ENCODE measurements around the gene CIART.
A peak's percentile ranks its signal among the peaks of the same experiment; 100 is the strongest.
"Not testable (repeated sequence)": the region's sequence is repeated elsewhere in the genome, so short reads cannot be mapped to it uniquely, and the experiment has no call there.

The CIART gene

GRCh38 chr1:150261367-150261766 is 21.0 kb upstream of the CIART start:
- DNase-seq (ENCODE audit: low read depth), result no peak

GRCh38 chr1:150262388-150263320 is 19.7 kb upstream of the CIART start:
- DNase-seq (ENCODE audit: low read depth), result no peak

GRCh38 chr1:150263549-150263948 is 18.8 kb upstream of the CIART start:
- DNase-seq (ENCODE audit: low read depth), result no peak

- DNase-seq (ENCODE audit: low read depth), result no peak
Observed at GRCh38 chr1:150267896-150268295, 14.5 kb upstream of the CIART start.

DNA sequence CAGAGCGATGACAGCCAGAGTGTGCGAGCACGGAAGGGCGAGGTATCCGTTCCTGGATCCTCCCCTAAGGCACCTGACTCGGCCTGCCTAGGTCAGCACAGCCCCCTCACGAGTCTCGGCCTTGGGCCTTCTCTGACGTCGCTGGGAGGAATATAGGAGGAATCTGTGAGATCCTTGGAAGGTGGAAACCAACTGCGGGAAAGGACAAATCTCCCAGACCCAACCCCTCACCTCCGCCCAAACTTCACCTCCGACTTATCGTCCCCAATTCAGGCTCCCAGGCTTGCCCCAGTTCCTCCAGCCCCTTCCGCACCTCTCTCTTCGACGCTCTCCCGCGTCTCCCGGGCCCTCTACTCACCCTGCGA is 14.0 kb upstream of the CIART start:
- DNase-seq (ENCODE audit: low read depth), result no peak

DNA sequence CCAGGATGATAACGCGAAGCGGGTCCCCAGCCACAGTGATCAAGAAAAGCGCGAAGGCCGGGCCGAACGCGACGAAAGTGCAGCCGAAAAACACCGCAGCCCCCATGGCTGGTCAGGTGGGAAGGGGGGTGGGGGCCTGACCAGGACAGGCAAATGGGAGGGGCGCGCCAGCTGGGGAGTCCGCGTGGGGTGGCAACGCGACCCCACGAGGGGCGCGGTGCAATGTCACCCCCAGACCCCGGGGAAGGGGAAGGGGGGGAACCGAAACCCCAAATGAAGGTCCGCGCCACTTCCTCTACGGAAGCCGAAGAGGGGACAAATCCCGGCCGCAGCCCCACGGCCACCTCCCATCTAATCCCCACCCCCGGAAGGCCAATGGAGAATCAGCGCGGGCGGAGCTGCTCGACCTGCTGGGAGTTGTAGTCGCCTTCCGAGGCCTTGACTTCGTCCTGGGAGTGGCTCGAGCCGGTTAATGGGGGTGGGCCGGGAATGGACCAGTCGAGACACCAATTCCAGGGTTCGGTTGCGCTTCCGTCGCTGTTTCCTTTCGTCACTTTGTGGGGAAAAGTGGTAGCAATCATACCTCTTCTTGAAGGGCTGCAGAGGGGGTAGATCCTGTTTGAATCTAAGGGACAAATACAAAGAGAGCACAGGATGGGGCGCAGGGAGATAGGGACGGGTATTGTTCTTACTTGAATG is 13.5 kb upstream of the CIART start, which contains the start of gene APH1A:
Gene APH1A (minus strand): TSS at position 312 of the 699 bp plus-strand sequence. CDS start 206 bp downstream, at position 106.
- DNase-seq (ENCODE audit: low read depth), result peak; percentile 85

- DNase-seq (ENCODE audit: low read depth), result no peak
Observed at GRCh38 chr1:150269451-150269850, 12.9 kb upstream of the CIART start.

GRCh38 chr1:150271291-150271959 is 10.9 kb upstream of the CIART start:
- DNase-seq (ENCODE audit: low read depth), result no peak

GRCh38 chr1:150273311-150273710 is 9.0 kb upstream of the CIART start:
- DNase-seq (ENCODE audit: low read depth), result no peak

DNA sequence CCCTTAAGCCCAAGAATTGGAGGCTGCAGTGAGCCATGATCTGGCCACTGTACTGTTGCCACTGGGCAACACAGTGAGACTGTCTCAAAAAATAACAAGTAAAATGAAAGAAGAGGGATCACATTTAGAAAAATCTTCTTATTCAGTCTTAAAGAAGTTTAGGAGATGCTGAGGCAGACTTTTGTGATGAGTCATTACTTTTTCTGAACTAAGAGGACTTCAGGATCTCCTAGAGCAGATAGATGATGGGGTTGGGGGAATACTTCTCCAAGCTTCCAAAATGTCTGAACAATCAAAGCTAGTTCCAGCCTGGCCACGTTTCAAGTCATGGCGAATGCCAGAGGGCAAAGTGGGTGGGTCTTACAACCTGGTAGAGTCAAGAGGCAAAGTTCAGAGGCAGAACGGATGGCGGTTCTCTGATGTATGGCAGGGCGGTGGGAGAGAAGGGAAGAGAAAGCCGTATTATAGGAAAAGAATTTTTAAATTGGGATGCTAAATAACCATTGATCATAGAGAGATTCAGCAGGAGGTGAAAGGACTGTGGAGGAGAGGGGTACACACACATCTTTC is 2.1 kb upstream of the CIART start:
- no peak for DNase-seq (ENCODE audit: low read depth)

DNA sequence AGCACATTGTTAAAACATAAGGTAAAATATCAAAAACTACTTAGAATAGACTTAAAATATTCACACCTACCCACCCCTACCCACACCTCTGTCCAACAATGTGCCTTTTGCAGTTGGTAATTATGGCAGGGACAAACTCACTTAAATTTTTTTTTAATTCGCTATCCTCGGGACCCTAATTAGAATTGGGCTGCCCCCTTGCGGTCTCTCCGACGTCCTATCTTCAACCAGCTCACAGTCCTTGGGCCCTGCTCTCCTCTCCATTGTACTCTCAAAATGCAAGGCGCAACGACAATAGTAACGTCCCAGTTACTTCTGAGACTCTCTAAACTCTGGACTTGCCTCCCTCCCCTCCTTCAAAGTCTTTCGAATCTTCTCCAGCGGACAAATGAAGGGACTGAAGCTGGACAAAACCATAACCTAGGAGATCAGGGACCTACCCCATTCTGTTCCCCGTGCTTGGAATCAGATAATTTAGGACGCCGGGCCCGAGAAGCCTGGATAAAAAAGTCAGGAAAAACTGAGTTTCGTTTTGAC is 1.1 kb upstream of the CIART start:
- peak; percentile 45 for DNase-seq (ENCODE audit: low read depth)

DNA sequence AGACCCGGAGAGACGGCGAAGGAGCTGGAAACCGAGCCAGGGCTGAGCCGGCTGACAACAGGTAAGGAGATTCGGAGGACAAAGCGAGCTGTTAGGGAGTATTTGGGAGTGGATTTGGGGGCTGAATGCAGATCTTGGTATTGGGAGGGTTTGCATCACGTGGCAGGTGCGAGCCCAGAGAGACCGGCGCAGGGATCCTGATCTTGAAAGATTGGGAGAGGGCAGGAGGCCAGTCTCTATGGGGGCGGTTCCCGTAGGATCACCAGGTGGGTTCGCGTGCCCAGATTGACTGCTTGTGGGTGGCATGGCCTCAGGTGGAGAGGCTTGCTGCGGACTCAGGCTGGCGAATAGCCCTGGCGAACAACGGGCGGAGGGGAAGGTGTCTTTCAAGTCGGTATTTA is 204 bp downstream of the CIART start:
- no peak for DNase-seq (ENCODE audit: low read depth)

GRCh38 chr1:150283260-150283659 is 906 bp downstream of the CIART start:
- DNase-seq (ENCODE audit: low read depth), result no peak

- DNase-seq (ENCODE audit: low read depth), result no peak
Observed at GRCh38 chr1:150288382-150288781, 6.0 kb downstream of the CIART start.

DNA sequence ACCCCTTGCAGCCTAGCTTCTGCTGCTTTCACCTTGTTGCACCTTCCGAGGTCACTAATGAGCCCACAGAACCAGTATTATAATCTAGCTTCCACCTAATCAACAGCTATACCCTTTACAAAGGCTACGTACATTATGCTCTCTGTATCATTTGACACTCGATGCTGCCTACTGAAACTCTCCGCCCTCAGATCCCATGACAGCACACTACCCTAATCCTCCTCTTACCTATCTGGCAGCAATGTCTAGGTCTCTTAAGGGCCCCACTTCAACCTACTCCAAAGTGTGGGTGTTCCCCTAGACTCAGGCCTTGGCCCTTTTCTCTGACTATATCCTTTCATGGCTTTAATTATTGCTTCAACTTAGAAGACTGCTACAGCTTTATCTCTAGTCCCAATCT is 6.5 kb downstream of the CIART start:
- DNase-seq (ENCODE audit: low read depth), result no peak

GRCh38 chr1:150293433-150294253 is 11.3 kb downstream of the CIART start, which contains the start of gene MRPS21:
MRPS21 (plus strand) TSS chr1:150293861; CDS start chr1:150294367, 506 bp downstream.
- DNase-seq (ENCODE audit: low read depth), result peak; percentile 62

DNA sequence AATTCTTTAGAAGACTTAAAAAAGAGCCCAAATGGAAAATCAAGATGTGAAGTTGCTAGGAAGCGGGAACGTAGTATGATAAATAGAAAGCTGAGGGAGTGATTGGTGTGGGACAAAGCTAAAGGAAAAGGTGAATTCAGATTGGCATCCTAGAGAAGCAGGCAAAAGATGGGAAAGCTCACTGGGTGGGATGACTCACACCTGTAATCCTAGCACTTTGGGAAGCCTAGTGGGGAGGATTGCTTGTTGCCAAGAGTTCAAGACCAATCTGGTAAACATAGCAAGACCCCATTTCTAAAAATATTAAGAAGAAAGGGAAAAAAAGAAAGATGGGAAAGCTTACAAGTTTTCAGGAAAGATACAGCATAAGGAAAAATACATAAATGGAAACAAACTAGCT is 13.1 kb downstream of the CIART start:
- no peak for DNase-seq (ENCODE audit: low read depth)

GRCh38 chr1:150299716-150300115 is 17.4 kb downstream of the CIART start:
- DNase-seq (ENCODE audit: low read depth), result no peak

GRCh38 chr1:150302338-150302737 is 20.0 kb downstream of the CIART start:
- no peak for DNase-seq (ENCODE audit: low read depth)

- DNase-seq (ENCODE audit: low read depth), result no peak
Observed at GRCh38 chr1:150302902-150303301, 20.5 kb downstream of the CIART start.

DNA sequence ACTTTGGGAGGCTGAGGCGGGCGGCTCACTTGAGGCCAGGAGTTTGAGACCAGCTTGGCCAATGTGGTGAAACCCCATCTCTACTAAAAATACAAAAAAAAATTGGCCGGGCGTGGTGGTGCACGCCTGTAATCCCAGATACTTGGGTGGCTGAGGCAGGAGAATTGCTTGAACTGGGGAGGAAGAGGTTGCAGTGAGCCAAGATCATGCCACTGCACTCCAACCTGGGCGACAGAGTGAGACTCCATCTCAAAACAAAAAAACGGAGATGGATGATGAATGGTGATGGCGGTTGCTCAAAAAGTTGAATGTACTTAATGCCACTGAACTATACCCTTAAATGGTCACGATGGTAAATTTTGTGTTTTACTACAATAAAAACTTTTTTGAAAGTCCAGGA is 26.2 kb downstream of the CIART start:
- DNase-seq (ENCODE audit: low read depth), result not testable (repeated sequence)

All from HS-27A (cell line).